Karpas-422 (cell line): Measurements from ENCODE around the gene SLC1A2. TPM values are rescaled to one million over a fixed set of nuclear protein-coding genes. Genes with fewer than 3 reads are reported as not detected.

Source experiments
- DNase-seq: peaks from one replicate; pipeline ENCODE4 v3.0.0-alpha.2; 2015
- H2AFZ ChIP-seq: fragments of 200-600 bp; sonication (generic); 2 replicates; pipeline ENCODE4 v1.6.1; 2014; ENCODE audit warnings: antibody characterized with exemption, low read length, mixed read lengths
- H3K27ac ChIP-seq: fragments of 200-600 bp; sonication (generic); 2 replicates; pipeline ENCODE4 v1.5.1; 2014; ENCODE audit warnings: mild to moderate bottlenecking, low read length, moderate library complexity
- H3K27me3 ChIP-seq: fragments of 200-600 bp; sonication (generic); 2 replicates; pipeline ENCODE4 v1.6.1; 2014; ENCODE audit warnings: low read length, mixed read lengths
- H3K36me3 ChIP-seq: fragments of 200-600 bp; sonication (generic); 2 replicates; pipeline ENCODE4 v1.6.1; 2014; ENCODE audit warnings: low read length, mixed read lengths; ENCODE audit not compliant: insufficient read depth
- H3K4me1 ChIP-seq: fragments of 200-600 bp; sonication (generic); 2 replicates; pipeline ENCODE4 v1.6.1; 2014; ENCODE audit warnings: mild to moderate bottlenecking, low read length, mixed read lengths
- H3K4me2 ChIP-seq: fragments of 200-600 bp; sonication (generic); 2 replicates; pipeline ENCODE4 v1.6.1; 2014; ENCODE audit warnings: low read length, low read depth, mild to moderate bottlenecking; ENCODE audit not compliant: poor library complexity, severe bottlenecking
- H3K4me3 ChIP-seq: fragments of 200-600 bp; sonication (generic); 2 replicates; pipeline ENCODE4 v1.5.1; 2014; ENCODE audit warnings: mild to moderate bottlenecking, antibody characterized with exemption, low read length, mixed read lengths
- H3K79me2 ChIP-seq: fragments of 200-600 bp; sonication (generic); 2 replicates; pipeline ENCODE4 v1.6.1; 2014; ENCODE audit warnings: mild to moderate bottlenecking, low read length, mixed read lengths
- H3K9ac ChIP-seq: fragments of 200-600 bp; sonication (generic); 2 replicates; pipeline ENCODE4 v1.6.0; 2014; ENCODE audit warnings: low read length
- H3K9me2 ChIP-seq: fragments of 200-600 bp; sonication (generic), shearing (Covaris generic); replicated peaks from 2 replicates; pipeline ENCODE4 v1.6.0; 2014; ENCODE audit warnings: mild to moderate bottlenecking, low read length, moderate library complexity; ENCODE audit not compliant: insufficient read depth
- H3K9me3 ChIP-seq: fragments of 300-700, 200-600 bp; sonication (generic); 2 replicates; pipeline ENCODE4 v1.6.1; 2014; ENCODE audit warnings: low read length, mixed read lengths
- H4K20me1 ChIP-seq: fragments of 200-600 bp; sonication (generic); 2 replicates; pipeline ENCODE4 v1.6.1; 2014; ENCODE audit warnings: mild to moderate bottlenecking, antibody characterized with exemption, low read length, low read depth; ENCODE audit not compliant: insufficient read depth
- total RNA-seq: library from RNA; depleted of rRNA; stranded (reverse); fragments of >200 nt; shearing (Covaris generic); gene quantifications from 2 replicates; pipeline ENCODE4 v1.2.3, GENCODE V29; 2014; ENCODE audit warnings: low replicate concordance

SLC1A2 gene
- total RNA-seq, 1 experiment from 2014 or later = not detected

GRCh38 chr11:35241531-35241930 is 177.8 kb downstream of the SLC1A2 start:
- Histone ChIP-seq H3K27ac (no peak overlapping the region), H3K9me3 (no peaks in the 10 kb centered on the region), H3K79me2 (no peaks in the 10 kb centered on the region), H4K20me1 (no peaks in the 10 kb centered on the region), H2AFZ (no peak overlapping the region), H3K4me3 (no peak overlapping the region), H3K9me2 (no peaks in the 10 kb centered on the region), H3K4me1 (0 out of 2 replicates have a peak, but pooled peaks cover 3% of the 10 kb centered on the region), H3K27me3 (no peaks in the 10 kb centered on the region), H3K4me2 (no peak overlapping the region), H3K36me3 (no peaks in the 10 kb centered on the region), H3K9ac (no peak overlapping the region)
- DNase-seq = no peak

GRCh38 chr11:35241083-35241482 is 178.3 kb downstream of the SLC1A2 start:
- no peak overlapping the region for H3K4me2 ChIP-seq
- no peaks in the 10 kb centered on the region for H3K36me3 ChIP-seq
- H3K27ac ChIP-seq = no peak overlapping the region
- H3K9me3 ChIP-seq = no peaks in the 10 kb centered on the region
- no peaks in the 10 kb centered on the region for H3K9me2 ChIP-seq
- H3K4me3 ChIP-seq = no peak overlapping the region
- H3K27me3 ChIP-seq = no peaks in the 10 kb centered on the region
- H3K79me2 ChIP-seq = no peaks in the 10 kb centered on the region
- H3K4me1 ChIP-seq = 0 out of 2 replicates have a peak, but pooled peaks cover 3% of the 10 kb centered on the region
- H4K20me1 ChIP-seq = no peaks in the 10 kb centered on the region
- DNase-seq = no peak
- H3K9ac ChIP-seq = no peak overlapping the region
- H2AFZ ChIP-seq = no peak overlapping the region

GRCh38 chr11:35239471-35240075 is 179.8 kb downstream of the SLC1A2 start:
- DNase-seq = no peak
- Histone ChIP-seq H3K36me3 (no peaks in the 10 kb centered on the region), H3K4me3 (no peak overlapping the region), H3K27me3 (no peaks in the 10 kb centered on the region), H3K9me2 (no peaks in the 10 kb centered on the region), H2AFZ (no peak overlapping the region), H4K20me1 (no peaks in the 10 kb centered on the region), H3K79me2 (no peaks in the 10 kb centered on the region), H3K4me2 (no peak overlapping the region), H3K9ac (no peak overlapping the region), H3K9me3 (no peaks in the 10 kb centered on the region), H3K4me1 (0 out of 2 replicates have a peak, but pooled peaks cover 3% of the 10 kb centered on the region), H3K27ac (no peak overlapping the region)

- Histone ChIP-seq H3K4me3 (no peak overlapping the region), H4K20me1 (no peaks in the 10 kb centered on the region), H3K4me1 (0 out of 2 replicates have a peak, but pooled peaks cover 3% of the 10 kb centered on the region), H3K79me2 (no peaks in the 10 kb centered on the region), H2AFZ (no peak overlapping the region), H3K9ac (no peak overlapping the region), H3K27me3 (no peaks in the 10 kb centered on the region), H3K4me2 (no peak overlapping the region), H3K27ac (no peak overlapping the region), H3K9me3 (no peaks in the 10 kb centered on the region), H3K9me2 (no peaks in the 10 kb centered on the region), H3K36me3 (no peaks in the 10 kb centered on the region)
- DNase-seq = no peak
These were observed 180.5 kb downstream of the SLC1A2 start for GRCh38 chr11:35238882-35239281.

GRCh38 chr11:35237860-35238715 is 181.3 kb downstream of the SLC1A2 start:
- H4K20me1 ChIP-seq = no peaks in the 10 kb centered on the region
- H3K4me2 ChIP-seq = no peak overlapping the region
- no peak overlapping the region for H2AFZ ChIP-seq

GRCh38 chr11:35237351-35237750 is 182.0 kb downstream of the SLC1A2 start:
- no peaks in the 10 kb centered on the region for H3K36me3 ChIP-seq
- H3K9me3 ChIP-seq = no peaks in the 10 kb centered on the region
- 0 out of 2 replicates have a peak, but pooled peaks cover 3% of the 10 kb centered on the region for H3K4me1 ChIP-seq
- H2AFZ ChIP-seq = no peak overlapping the region
- H3K9ac ChIP-seq = no peak overlapping the region
- no peaks in the 10 kb centered on the region for H4K20me1 ChIP-seq
- no peaks in the 10 kb centered on the region for H3K9me2 ChIP-seq
- DNase-seq = no peak
- no peak overlapping the region for H3K27ac ChIP-seq
- H3K4me2 ChIP-seq = no peak overlapping the region
- no peaks in the 10 kb centered on the region for H3K27me3 ChIP-seq
- no peaks in the 10 kb centered on the region for H3K79me2 ChIP-seq
- no peak overlapping the region for H3K4me3 ChIP-seq

More at GRCh38 chr11:35237860-35238715, 181.3 kb downstream of the SLC1A2 start:
- H3K9me3 ChIP-seq = no peaks in the 10 kb centered on the region
- H3K79me2 ChIP-seq = no peaks in the 10 kb centered on the region
- no peaks in the 10 kb centered on the region for H3K9me2 ChIP-seq
- H3K27ac ChIP-seq = no peak overlapping the region
- peak; percentile 93 for DNase-seq
- no peak overlapping the region for H3K4me3 ChIP-seq
- H3K4me1 ChIP-seq = 0 out of 2 replicates have a peak, but pooled peaks cover 3% of the 10 kb centered on the region
- H3K9ac ChIP-seq = no peak overlapping the region
- no peaks in the 10 kb centered on the region for H3K36me3 ChIP-seq
- H3K27me3 ChIP-seq = no peaks in the 10 kb centered on the region

- Histone ChIP-seq H3K27ac (no peak overlapping the region), H3K36me3 (no peaks in the 10 kb centered on the region), H4K20me1 (no peaks in the 10 kb centered on the region), H3K9ac (no peak overlapping the region), H3K4me2 (no peak overlapping the region), H3K4me3 (no peak overlapping the region), H3K4me1 (0 out of 2 replicates have a peak, but pooled peaks cover 3% of the 10 kb centered on the region), H2AFZ (no peak overlapping the region), H3K79me2 (no peaks in the 10 kb centered on the region), H3K27me3 (no peaks in the 10 kb centered on the region), H3K9me2 (no peaks in the 10 kb centered on the region), H3K9me3 (no peaks in the 10 kb centered on the region)
- no peak for DNase-seq
These were observed 182.7 kb downstream of the SLC1A2 start for GRCh38 chr11:35236667-35237003.

- Histone ChIP-seq H3K36me3 (no peaks in the 10 kb centered on the region), H3K9me3 (no peaks in the 10 kb centered on the region), H4K20me1 (no peaks in the 10 kb centered on the region), H3K27me3 (no peaks in the 10 kb centered on the region), H3K4me1 (0 out of 2 replicates have a peak, but pooled peaks cover 3% of the 10 kb centered on the region), H3K27ac (no peak overlapping the region), H3K9ac (no peak overlapping the region), H3K9me2 (no peaks in the 10 kb centered on the region), H3K4me2 (no peak overlapping the region), H2AFZ (no peak overlapping the region), H3K4me3 (no peak overlapping the region), H3K79me2 (no peaks in the 10 kb centered on the region)
- DNase-seq = no peak
These were observed 183.3 kb downstream of the SLC1A2 start for GRCh38 chr11:35235936-35236666.
